CD4-positive, alpha-beta T cell treated with Interferon gamma for 1 hour (primary cell): ENCODE measurements around the gene HS6ST1.
"Not testable (repeated sequence)": the region's sequence is repeated elsewhere in the genome, so short reads cannot be mapped to it uniquely, and the experiment has no call there.

ENCODE experiments used
- DNase-seq: peaks from one replicate; pipeline ENCODE4 v3.0.0-alpha.2; 2020

The HS6ST1 gene

GRCh38 chr2:128320906-128321771, 2.5 kb upstream of the HS6ST1 start:
- DNase-seq: no peak

GRCh38 chr2:128320192-128320905, 1.7 kb upstream of the HS6ST1 start:
- no peak for DNase-seq

GRCh38 chr2:128319631-128320191, 1.0 kb upstream of the HS6ST1 start:
- no peak for DNase-seq

GRCh38 chr2:128318245-128318644, 423 bp downstream of the HS6ST1 start:
- not testable (repeated sequence) for DNase-seq

GRCh38 chr2:128317899-128318225, 806 bp downstream of the HS6ST1 start:
- not testable (repeated sequence) for DNase-seq

GRCh38 chr2:128317181-128317898, 1.3 kb downstream of the HS6ST1 start:
- DNase-seq: peak; percentile 64

- no peak for DNase-seq
These were observed 1.9 kb downstream of the HS6ST1 start for GRCh38 chr2:128316777-128317180.

GRCh38 chr2:128315829-128316776, 2.6 kb downstream of the HS6ST1 start:
- DNase-seq: no peak

GRCh38 chr2:128315122-128315828, 3.4 kb downstream of the HS6ST1 start:
- DNase-seq: no peak

GRCh38 chr2:128314348-128315121, 4.1 kb downstream of the HS6ST1 start:
- DNase-seq: no peak

- DNase-seq: no peak
These were observed 4.7 kb downstream of the HS6ST1 start for GRCh38 chr2:128313931-128314347.

GRCh38 chr2:128313091-128313836, 5.4 kb downstream of the HS6ST1 start:
- no peak for DNase-seq

- DNase-seq: no peak
These were observed 6.3 kb downstream of the HS6ST1 start for GRCh38 chr2:128312411-128312810.

- DNase-seq: no peak
These were observed 6.8 kb downstream of the HS6ST1 start for GRCh38 chr2:128311755-128312341.

- DNase-seq: no peak
These were observed 7.4 kb downstream of the HS6ST1 start for GRCh38 chr2:128311216-128311754.

- no peak for DNase-seq
These were observed 7.9 kb downstream of the HS6ST1 start for GRCh38 chr2:128310761-128311160.

- no peak for DNase-seq
These were observed 8.5 kb downstream of the HS6ST1 start for GRCh38 chr2:128310094-128310716.

- DNase-seq: no peak
These were observed 9.2 kb downstream of the HS6ST1 start for GRCh38 chr2:128309280-128310093.
